ENCODE data around the gene TLK2.
"Not testable (repeated sequence)": the region's sequence is repeated elsewhere in the genome, so short reads cannot be mapped to it uniquely, and the experiment has no call there.

Gene TLK2

GRCh38 chr17:62482553-62482952 is 3.9 kb downstream of the TLK2 start:
- DNase-seq (ENCODE audit: extremely low read depth in 1 of 2, low read depth in 1 of 2) = not testable (repeated sequence)

DNA sequence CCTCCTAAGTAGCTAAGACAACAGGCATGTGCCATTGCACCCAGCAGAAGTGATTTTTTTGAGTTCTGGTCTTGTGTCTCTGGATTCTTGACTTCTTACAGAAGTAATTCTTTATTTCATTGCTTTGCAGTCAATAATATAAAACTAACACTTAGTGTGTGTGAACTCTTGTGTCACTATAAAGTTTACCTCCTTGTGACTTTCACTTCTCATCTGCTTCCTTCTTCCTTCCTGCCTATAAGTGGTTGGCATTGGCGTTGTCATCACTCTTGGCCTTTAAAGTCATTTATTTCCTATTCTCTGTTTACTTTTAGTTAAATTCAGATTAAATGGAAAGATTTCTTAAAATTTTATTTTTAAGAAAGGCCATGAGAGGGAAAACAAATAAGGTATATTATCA is 12.4 kb downstream of the TLK2 start:
- DNase-seq (ENCODE audit: extremely low read depth in 1 of 2, low read depth in 1 of 2) = not testable (repeated sequence)

DNA sequence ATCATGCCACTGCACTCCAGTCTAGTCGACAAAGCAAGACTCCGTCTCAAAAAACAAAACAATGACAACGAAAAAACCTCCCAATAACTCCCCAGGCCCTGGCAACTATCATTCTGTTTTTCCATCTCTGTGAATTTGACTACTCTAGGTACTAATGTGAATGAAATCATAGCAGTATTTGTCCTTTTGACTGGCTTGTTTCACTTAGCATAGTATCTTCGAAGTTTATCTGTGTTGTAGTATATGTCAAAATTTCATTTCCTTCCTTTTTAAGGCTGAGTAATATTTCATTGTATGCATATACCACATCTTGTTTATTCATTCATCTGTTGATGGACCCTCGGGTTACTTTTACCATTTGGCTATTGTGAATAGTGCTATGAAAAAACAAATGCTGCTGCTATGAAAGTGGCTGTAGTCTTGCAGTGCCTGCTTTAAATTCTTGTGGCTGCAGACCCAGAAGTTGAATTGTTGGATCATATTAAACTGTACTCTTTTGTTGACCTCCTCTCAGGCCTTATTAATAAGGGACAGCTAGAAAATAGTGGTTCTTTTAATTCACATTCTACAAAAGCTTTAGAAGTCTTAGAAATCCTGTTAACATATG is 14.5 kb downstream of the TLK2 start:
- not testable (repeated sequence) for DNase-seq (ENCODE audit: extremely low read depth in 1 of 2, low read depth in 1 of 2)

DNA sequence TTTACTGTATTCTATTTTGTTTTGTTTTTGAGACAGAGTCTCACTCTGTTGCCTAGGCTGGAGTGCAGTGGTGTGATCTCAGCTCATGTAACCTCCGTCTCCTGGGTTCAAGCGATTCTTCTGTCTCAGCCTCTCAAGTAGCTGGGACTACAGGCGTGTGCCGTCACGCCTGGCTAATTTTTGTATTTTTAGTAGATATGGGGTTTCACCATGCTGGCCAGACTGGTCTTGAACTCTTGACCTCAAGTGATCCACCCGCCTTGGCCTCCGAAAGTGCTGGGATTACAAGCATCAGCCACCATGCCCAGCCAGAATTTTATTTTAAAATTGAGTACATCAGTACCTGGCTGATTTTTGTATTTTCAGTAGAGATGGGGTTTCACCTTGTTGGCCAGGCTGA is 15.4 kb downstream of the TLK2 start:
- not testable (repeated sequence) for DNase-seq (ENCODE audit: extremely low read depth in 1 of 2, low read depth in 1 of 2)

DNA sequence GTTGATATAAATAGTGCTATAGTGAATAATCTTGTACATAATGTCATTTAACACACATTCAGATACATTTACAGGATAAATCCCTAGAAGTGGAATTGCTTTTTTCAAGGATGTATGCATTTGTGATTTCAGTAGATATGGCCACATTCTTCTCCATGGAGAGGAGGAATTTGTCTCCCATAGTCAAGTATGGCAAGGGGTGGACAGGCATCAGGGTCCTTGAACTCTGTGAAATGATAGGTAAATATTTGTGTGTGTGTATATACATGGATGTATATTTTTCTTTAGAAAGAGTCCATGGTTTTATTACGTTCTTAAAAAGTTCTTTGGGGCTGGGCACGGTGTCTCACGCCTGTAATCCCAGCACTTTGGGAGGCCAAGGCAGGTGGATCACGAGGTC is 17.7 kb downstream of the TLK2 start:
- not testable (repeated sequence) for DNase-seq (ENCODE audit: extremely low read depth in 1 of 2, low read depth in 1 of 2)

- DNase-seq (ENCODE audit: extremely low read depth in 1 of 2, low read depth in 1 of 2) = not testable (repeated sequence)
Observed at GRCh38 chr17:62498796-62499195, 20.2 kb downstream of the TLK2 start.

- DNase-seq (ENCODE audit: extremely low read depth in 1 of 2, low read depth in 1 of 2) = not testable (repeated sequence)
Observed at GRCh38 chr17:62500463-62500862, 21.8 kb downstream of the TLK2 start.

- not testable (repeated sequence) for DNase-seq (ENCODE audit: extremely low read depth in 1 of 2, low read depth in 1 of 2)
Observed at GRCh38 chr17:62504857-62505256, 26.2 kb downstream of the TLK2 start.

GRCh38 chr17:62507191-62507836 is 28.7 kb downstream of the TLK2 start:
- DNase-seq (ENCODE audit: extremely low read depth in 1 of 2, low read depth in 1 of 2) = not testable (repeated sequence)

- DNase-seq (ENCODE audit: extremely low read depth in 1 of 2, low read depth in 1 of 2) = not testable (repeated sequence)
Observed at GRCh38 chr17:62510247-62510819, 31.7 kb downstream of the TLK2 start.

- DNase-seq (ENCODE audit: extremely low read depth in 1 of 2, low read depth in 1 of 2) = not testable (repeated sequence)
Observed at GRCh38 chr17:62511014-62511413, 32.4 kb downstream of the TLK2 start.

DNA sequence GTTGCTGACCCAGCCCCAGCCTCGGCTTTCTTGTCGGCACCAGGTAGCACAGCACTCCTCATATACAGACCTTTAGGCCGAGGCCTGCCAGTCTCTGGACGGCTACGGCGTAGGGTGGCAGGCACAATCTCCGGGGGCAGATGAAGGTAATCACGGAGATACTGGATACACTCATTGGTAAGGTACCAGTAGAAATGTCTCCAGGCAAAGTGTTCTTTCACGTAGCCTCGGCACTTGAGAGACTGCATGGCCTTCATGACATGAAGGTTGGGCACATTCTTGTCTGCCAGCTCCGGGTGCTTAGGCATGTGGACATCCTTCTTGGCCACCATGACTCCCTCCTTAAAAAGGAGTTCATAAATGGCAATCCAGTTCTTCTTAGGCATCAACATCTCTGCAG is 37.8 kb downstream of the TLK2 start:
- not testable (repeated sequence) for DNase-seq (ENCODE audit: extremely low read depth in 1 of 2, low read depth in 1 of 2)

DNA sequence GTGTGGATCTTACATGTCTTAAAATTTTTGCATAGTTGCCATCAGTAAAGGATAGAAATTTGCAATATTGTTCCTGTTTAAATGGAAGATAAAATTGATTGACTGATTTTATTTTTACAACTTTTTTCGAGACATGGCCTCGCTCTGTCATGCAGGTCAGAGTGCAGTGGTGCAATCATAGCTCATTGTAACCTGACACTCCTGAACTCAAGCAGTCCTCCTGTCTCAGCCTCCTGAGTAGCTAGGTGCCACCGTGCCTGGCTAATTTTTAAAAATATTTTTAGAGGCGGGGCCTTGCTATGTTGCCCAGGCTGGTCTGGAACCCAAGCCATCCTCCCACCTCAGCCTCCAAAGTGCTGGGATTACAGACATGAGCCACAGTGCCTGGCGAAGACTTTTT is 42.7 kb downstream of the TLK2 start:
- not testable (repeated sequence) for DNase-seq (ENCODE audit: extremely low read depth in 1 of 2, low read depth in 1 of 2)

DNA sequence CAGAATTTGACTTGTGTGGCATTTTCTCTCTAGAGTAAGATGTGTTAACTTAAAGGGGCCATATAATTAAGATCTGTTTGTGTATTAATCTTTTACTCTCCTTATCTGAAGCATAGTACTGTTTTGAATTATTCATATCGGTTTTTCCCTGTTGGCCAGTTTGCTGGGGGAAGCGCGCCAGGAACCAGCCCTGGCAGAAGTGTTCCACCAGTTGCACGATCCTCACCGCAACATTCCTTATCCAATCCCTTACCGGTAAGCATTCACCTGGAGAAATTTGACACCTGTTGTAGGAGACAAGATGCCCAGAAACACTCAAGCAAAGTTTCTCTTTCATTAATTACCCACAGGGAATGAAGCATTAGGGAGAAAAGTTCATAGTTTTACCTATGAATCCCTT is 45.5 kb downstream of the TLK2 start:
- not testable (repeated sequence) for DNase-seq (ENCODE audit: extremely low read depth in 1 of 2, low read depth in 1 of 2)

GRCh38 chr17:62525317-62525716 is 46.7 kb downstream of the TLK2 start:
- DNase-seq (ENCODE audit: extremely low read depth in 1 of 2, low read depth in 1 of 2) = not testable (repeated sequence)

- not testable (repeated sequence) for DNase-seq (ENCODE audit: extremely low read depth in 1 of 2, low read depth in 1 of 2)
Observed at GRCh38 chr17:62530936-62531335, 52.3 kb downstream of the TLK2 start.

DNA sequence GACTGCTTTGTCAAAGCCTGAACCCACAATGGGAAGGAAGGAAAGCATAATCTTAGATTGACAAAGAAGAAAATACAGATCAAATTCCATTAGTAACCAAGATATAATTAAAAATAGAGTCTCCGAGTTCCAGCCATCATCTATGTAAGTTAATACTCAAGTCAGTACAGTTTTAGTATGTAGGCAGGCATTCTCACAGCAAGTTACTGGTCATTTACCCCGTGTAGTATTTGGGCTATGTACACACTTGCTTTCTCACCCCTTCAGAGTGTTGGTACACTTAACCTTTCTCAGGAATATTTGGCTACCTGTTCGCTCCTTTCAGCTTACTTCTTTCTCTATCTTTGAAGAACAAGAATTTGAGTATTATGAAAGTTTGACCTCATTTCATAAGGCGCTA is 57.9 kb downstream of the TLK2 start:
- DNase-seq (ENCODE audit: extremely low read depth in 1 of 2, low read depth in 1 of 2) = not testable (repeated sequence)

GRCh38 chr17:62541073-62541472 is 62.4 kb downstream of the TLK2 start:
- not testable (repeated sequence) for DNase-seq (ENCODE audit: extremely low read depth in 1 of 2, low read depth in 1 of 2)

- DNase-seq (ENCODE audit: extremely low read depth in 1 of 2, low read depth in 1 of 2) = not testable (repeated sequence)
Observed at GRCh38 chr17:62543278-62543775, 64.7 kb downstream of the TLK2 start.

DNA sequence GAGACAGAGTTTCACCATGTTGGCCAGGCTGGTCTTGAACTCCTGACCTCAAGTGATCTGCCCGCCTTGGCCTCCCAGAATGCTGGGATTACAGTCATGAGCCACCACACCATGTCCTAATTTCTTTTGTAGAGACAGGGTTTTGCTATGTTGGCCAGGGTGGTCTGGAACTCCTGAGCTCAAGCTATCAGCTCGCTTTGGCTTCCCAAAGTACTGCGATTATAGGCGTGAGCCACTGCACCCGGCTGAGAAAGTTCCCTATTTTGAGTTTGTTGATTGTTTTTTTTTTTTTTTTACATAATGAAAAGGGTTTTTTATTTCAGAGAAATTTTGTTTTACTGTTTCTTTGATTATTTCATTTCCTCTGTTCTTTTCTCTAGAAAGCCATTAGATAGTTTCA is 67.4 kb downstream of the TLK2 start:
- not testable (repeated sequence) for DNase-seq (ENCODE audit: extremely low read depth in 1 of 2, low read depth in 1 of 2)

GRCh38 chr17:62552851-62553659 is 74.4 kb downstream of the TLK2 start:
- DNase-seq (ENCODE audit: extremely low read depth in 1 of 2, low read depth in 1 of 2) = not testable (repeated sequence)

All from activated CD8-positive, alpha-beta memory T cell treated with anti-CD3 and anti-CD28 coated beads for 1 hour (primary cell).